Stimulated activated CD8-positive, alpha-beta memory T cell treated with anti-CD3 and anti-CD28 coated beads, Interleukin-15, amount 100 ng/mL, for 48 hours (primary cell): ENCODE results near the gene CELSR1.

Source experiments
- DNase-seq, 2 donors: peaks; one replicate each; pipeline ENCODE4 v3.0.0-alpha.2; 2020; ENCODE audit warnings: low read depth in 2 of 2

The CELSR1 gene

DNA sequence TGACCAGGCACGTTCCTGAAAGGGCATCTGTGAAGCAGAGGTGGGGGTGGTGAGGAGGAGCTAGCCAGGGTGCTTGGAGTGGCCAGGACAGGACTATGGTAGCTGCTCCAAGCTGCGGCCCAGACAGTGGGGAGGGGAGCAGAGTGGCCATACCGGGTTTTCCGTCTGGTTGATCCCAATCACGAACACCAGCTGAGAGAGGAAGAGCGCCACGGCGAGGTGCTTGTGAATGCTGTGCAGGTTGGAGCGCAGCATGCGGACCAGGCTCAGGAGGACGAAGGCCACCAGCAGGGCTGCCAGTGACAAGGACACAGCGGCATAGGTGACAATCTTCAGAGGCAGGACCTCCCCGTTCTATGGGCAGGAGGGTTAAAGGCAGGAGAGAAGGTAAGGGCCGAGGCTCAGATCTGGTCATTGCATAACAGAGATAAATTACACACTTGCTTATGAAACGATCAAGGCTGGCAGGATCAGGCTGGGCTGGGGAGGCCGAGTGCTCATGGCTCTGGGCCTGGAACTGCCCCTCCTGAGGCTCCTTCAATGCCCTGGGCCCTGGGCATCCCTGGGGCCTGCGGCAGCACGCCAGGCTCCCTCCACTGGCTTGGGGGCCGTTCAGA lies 160.4 kb downstream of the CELSR1 start:
- no peak for DNase-seq

DNA sequence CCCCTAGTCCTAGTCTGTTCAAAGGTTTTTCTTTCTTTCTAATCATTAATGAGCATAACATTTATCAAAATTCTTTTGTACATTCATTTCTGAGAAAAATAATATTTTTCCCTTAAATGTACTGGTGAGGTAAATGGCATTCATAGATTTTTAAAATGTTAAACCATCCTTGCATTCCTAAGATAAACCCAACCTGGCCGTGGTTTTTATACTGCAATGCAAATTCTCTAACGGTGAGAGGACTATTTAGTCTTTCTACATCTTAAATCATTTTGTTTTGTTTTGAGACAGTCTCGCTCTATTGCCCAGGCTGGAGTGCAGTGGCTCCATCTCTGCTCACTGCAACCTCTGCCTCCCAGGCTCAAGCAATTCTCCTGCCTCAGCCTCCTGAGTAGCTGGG lies 161.3 kb downstream of the CELSR1 start:
- no peak for DNase-seq

DNA sequence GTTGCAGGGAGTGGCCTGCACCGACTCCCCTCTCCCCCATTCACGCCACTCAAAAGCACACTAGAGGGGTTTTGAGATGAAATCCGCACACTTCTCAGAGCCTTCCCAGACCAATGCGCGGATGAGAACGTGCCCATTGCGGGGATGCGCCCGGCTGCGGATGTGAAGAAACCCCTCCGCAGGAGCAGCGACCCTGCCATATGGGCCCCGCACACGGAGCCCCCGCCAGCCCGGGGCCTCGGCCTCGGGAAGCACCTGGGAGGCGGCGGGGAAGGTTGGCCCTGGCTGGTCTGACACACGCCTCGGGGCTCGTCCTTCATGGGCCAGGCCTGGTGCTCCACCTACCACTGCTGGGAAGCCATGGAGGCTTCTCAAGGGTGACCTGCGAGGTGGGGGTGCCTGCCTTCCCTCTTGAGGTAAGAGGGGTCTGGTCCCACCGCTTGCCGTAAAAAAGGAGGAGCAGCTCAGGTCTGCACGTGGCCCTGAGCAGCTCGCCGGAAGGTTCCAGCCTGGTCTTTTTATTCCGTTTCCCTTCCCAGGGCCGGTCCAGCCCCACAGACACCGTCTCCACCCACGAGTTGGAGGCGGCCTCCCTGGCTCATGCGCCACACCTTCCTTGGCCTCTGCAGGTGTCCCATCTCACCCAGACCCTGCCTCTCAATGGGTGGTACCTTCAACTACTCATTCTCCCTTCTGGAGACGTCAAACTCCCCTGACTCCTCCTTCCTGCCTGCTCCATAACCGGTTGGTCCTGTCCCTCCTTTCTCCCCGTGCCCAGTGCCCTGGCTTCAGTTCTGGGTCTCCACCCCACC lies 162.6 kb downstream of the CELSR1 start:
- no peak for DNase-seq

DNA sequence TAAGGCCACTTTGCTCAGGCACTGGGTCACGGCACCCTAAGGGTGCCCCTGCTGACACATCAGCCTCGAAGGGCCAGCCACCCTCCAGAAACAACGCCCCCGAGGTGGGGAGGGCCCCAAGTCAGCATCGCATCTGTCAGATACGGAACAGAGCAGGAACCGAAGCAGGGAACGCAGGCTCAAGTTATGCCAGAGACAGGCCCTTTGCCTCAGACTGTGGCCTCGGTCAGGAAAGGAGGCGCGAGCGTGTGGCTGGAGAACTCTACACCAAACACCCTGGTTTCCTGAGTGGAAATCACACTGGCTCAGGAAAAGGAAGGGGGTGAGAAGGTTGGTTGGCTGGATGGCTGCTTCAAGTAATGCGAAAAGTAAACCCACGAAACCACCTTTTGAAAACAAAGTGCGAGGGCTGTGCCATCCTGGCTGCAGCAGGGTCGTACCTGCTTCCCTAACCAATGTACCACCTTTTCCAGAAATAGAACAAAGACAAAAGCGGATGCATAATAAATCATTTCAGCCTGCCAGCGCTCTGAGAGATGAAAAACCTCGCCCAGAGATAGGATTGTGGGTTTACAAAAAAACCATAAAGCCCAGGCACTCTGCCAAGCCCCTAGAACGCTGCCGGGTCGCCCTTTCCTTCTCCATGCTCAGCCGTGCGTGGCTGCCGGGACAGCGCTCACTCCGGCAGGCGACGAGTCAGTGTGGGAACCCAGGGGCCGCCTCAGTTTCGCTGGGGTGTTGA lies 163.3 kb downstream of the CELSR1 start:
- DNase-seq: no peak

GRCh38 chr22:46373159-46373558 lies 164.3 kb downstream of the CELSR1 start:
- no peak for DNase-seq

GRCh38 chr22:46372686-46373085 lies 164.7 kb downstream of the CELSR1 start:
- no peak for DNase-seq

- DNase-seq: no peak
Measured at GRCh38 chr22:46371623-46372226, 165.7 kb downstream of the CELSR1 start.

DNA sequence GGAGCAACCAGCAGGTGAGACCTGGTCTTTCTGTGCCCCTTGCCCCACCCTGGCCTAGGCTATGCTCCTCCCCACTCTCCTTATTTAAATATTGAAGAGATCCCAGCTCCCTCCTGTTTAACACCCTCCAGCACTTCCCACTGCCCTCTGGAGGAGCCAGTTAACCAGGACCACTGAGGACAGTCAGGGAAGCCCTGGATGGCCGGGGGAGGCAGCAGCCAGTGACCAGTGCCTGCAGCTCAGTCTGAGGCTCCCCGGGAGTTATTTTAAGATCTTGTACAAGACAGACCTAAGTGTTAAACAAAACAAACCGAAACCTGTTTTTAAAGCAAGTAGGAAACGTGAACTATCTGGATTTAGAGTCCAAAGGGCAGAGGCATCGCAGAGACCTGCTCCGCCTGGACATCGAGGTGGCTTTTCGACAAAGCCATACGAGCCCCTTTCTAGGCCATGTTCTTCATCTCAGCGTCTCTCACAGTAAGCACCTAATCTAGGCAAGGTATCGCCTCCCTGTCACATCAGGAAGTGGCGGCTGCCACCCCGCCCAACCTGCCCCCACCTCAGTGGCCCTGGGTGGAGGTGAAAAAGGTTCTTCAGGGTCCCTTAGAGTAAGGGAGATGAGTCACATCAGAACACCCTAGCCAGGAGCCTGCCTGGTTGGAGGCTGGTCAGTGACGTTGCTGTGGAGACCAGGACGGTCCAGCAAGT lies 166.7 kb downstream of the CELSR1 start:
- DNase-seq: no peak

GRCh38 chr22:46369716-46370583 lies 167.5 kb downstream of the CELSR1 start:
- no peak for DNase-seq

DNA sequence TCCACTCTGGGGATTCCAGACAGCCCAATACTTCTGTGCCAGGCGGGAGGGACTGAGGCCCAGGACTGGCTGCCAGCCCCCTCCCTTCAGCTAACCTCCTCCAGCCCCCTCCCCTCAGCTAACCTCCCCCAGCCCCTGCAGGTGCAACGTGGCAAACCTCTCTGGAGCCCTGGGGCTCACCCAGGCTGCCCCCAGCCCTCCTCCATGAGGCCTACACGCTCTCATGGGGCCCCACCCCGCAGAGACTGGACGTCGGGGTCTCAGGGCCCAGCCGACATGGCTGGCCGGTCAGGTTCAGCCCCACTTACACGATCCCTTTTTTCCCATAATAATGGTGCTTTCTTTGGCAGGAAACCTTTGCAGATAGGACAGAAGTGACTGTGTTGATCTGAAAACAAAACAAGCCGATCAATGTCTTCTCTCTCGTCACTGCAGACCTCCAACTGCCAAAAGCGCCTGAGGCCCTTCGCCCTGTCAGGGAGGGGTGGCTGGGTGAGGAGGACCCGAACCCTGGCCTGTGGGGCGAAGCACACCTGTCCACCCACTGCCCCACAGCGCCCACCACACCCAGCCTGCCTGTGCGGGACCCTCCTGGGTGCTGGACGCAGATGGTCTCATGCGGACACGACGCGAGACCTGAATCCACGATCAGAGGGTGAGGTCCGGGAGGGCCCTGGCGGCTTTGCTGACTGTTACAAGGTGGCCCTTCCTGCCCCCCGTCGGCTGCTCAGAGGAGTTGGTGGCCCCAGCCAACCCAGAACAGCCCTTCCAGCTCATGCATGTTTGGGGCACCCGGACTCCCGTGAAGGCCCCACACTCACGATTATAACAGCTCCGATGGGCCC lies 168.3 kb downstream of the CELSR1 start:
- no peak for DNase-seq

- no peak for DNase-seq
Measured at GRCh38 chr22:46368422-46368821, 169.0 kb downstream of the CELSR1 start.

GRCh38 chr22:46367707-46368191 lies 169.7 kb downstream of the CELSR1 start:
- DNase-seq: peak; percentile 41 to 50

DNA sequence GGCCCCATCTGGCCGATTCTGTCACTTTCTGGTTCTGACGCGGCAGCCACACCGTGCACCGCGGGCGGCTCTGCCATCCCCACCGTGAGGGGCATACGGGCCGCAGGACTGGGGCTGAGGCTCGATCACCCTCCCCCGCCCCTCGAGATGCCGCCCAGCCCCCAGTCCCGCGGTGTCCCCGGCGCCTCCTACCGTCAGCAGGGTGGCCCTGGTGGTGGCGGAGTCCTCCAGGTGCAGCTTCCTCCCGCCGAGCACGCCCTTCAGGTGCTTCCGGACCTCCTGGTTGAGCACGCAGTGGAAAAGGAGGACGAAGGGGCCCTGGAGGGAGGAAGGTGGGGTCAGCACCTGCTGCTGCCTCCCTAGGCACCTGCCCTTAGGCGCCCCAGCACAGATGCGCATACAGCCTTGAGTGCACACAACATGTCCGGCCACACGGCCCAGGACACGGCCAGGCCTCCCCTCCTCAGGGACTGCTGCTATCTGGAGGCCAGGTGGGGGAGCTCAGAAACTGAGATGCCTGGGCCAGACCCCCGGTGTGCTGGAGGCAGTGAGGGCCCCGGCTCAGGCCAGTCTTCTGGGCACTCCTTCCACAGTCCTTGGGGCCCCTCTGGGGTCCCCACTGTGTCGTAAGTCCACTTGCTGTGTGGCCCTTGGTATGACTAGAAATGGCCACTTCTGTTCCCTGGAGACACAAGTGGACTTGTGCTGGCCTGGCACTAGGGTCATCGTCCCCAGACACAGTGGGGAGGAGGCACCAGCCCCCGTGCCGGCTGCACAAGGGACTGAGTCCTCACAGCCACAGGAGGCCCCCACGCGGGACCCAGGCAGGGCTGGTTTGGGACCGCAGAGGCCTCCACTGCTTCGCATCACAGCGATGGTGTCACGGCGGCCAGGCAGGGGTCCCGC lies 170.4 kb downstream of the CELSR1 start:
- no peak for DNase-seq

- DNase-seq: no peak
Measured at GRCh38 chr22:46366327-46366731, 171.1 kb downstream of the CELSR1 start.

DNA sequence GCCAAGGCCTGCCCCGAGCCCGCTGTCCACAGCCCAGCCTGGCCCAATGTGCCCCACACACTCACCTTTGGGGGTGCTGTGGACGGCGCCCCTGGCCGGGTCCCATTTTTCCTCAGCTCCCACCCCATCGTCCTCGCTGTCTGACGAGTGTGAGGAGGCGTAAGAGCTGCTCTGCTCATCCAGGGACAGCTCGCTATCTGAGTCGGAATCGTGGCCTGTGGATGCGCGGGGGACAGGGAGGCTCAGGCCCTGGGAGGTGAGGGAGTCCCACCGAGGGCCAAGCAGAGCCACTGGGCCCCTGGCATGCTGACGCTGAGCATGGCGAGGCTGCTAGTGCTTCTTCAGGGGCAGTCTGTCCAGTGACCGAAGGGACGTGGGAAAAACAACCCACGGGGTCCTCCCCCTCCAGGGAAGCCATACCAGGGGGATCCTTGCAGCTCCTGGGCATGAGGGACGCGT lies 172.2 kb downstream of the CELSR1 start:
- DNase-seq: no peak

- DNase-seq: no peak
Measured at GRCh38 chr22:46364341-46365165, 172.9 kb downstream of the CELSR1 start.

GRCh38 chr22:46363611-46364321 lies 173.7 kb downstream of the CELSR1 start:
- no peak for DNase-seq
